Measurements from ENCODE around the gene GDF9.

DNA sequence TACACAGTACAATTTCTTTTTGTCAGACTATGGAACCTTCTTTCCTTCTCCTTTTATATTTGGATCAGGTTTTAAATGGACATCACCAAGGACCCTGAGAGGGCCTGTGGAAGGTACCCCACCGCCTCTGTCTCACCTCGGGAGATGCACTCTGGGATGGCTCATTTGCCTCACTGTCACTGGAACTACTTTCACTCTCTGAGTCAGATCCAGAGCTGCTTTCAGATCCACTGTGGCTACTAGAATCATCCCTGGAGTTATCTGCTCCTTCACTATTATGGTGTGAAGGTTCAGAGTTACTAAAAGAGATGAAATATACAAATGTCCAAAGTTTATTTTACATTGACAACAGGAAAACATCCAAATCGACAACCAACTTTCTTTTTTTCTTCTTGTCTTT is 31.8 kb upstream of the GDF9 start:
- no peak for TF ChIP-seq POLR2AphosphoS5 (IDR thresholded peaks at IDR 0.05; ENCODE audit: low read depth)
- TF ChIP-seq CTCF (conservative IDR thresholded peaks at IDR 0.05; ENCODE audit: low read depth in 2 of 2) = no peak
- no peak for TF ChIP-seq EZH2phosphoT487 (IDR thresholded peaks at IDR 0.05; ENCODE audit: unreplicated experiment)
- TF ChIP-seq EZH2 (IDR thresholded peaks at IDR 0.05; ENCODE audit: low read depth, unreplicated experiment) = no peak
- TF ChIP-seq, protein P1, sequence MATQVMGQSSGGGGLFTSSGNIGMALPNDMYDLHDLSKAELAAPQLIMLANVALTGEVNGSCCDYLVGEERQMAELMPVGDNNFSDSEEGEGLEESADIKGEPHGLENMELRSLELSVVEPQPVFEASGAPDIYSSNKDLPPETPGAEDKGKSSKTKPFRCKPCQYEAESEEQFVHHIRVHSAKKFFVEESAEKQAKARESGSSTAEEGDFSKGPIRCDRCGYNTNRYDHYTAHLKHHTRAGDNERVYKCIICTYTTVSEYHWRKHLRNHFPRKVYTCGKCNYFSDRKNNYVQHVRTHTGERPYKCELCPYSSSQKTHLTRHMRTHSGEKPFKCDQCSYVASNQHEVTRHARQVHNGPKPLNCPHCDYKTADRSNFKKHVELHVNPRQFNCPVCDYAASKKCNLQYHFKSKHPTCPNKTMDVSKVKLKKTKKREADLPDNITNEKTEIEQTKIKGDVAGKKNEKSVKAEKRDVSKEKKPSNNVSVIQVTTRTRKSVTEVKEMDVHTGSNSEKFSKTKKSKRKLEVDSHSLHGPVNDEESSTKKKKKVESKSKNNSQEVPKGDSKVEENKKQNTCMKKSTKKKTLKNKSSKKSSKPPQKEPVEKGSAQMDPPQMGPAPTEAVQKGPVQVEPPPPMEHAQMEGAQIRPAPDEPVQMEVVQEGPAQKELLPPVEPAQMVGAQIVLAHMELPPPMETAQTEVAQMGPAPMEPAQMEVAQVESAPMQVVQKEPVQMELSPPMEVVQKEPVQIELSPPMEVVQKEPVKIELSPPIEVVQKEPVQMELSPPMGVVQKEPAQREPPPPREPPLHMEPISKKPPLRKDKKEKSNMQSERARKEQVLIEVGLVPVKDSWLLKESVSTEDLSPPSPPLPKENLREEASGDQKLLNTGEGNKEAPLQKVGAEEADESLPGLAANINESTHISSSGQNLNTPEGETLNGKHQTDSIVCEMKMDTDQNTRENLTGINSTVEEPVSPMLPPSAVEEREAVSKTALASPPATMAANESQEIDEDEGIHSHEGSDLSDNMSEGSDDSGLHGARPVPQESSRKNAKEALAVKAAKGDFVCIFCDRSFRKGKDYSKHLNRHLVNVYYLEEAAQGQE (IDR thresholded peaks at IDR 0.05; ENCODE audit: unreplicated experiment) = no peak
- no peak for TF ChIP-seq CREB1 (CRISPR knock-in tag; IDR thresholded peaks at IDR 0.05; ENCODE audit: low read depth)
- TF ChIP-seq ZNF331 (CRISPR knock-in tag; IDR thresholded peaks at IDR 0.05; ENCODE audit: low read depth) = no peak
- no peak for TF ChIP-seq JUNB (IDR thresholded peaks at IDR 0.05; ENCODE audit: unreplicated experiment)
- no peak for TF ChIP-seq ZNF462 (CRISPR knock-in tag; IDR thresholded peaks at IDR 0.05)
- no peak for TF ChIP-seq ETS1 (IDR thresholded peaks at IDR 0.05)
- no peak for TF ChIP-seq ZNF114 (CRISPR knock-in tag; IDR thresholded peaks at IDR 0.05)
- TF ChIP-seq NANOG (IDR thresholded peaks at IDR 0.05; ENCODE audit: borderline replicate concordance) = no peak
- no peak for TF ChIP-seq STAT1 (IDR thresholded peaks at IDR 0.05; ENCODE audit: unreplicated experiment)
